ENCODE measurements around the gene WRAP73. TPM values are rescaled to one million over a fixed set of nuclear protein-coding genes. Genes with fewer than 3 reads are reported as not detected.

Gene WRAP73
- total RNA-seq, 1 donor from 2014 or later: 15.1 TPM

GRCh38 chr1:3681898-3682806 is 32.2 kb upstream of the WRAP73 start:
- FAIRE-seq: no peak
- no peak for DNase-seq (ENCODE audit: low spot score in 2 of 2)

GRCh38 chr1:3681231-3681897 is 31.5 kb upstream of the WRAP73 start:
- no peak for DNase-seq (ENCODE audit: low spot score in 2 of 2)
- FAIRE-seq: no peak

- DNase-seq (ENCODE audit: low spot score in 2 of 2) (no peak), FAIRE-seq (no peak)
These were observed 30.8 kb upstream of the WRAP73 start for GRCh38 chr1:3680488-3681230.

GRCh38 chr1:3679799-3680453 is 30.0 kb upstream of the WRAP73 start:
- no peak for DNase-seq (ENCODE audit: low spot score in 2 of 2)
- FAIRE-seq: no peak

GRCh38 chr1:3679098-3679555 is 29.2 kb upstream of the WRAP73 start:
- FAIRE-seq: no peak
- DNase-seq (ENCODE audit: low spot score in 2 of 2): no peak

GRCh38 chr1:3678361-3679097 is 28.6 kb upstream of the WRAP73 start:
- no peak for DNase-seq (ENCODE audit: low spot score in 2 of 2)
- no peak for FAIRE-seq

- FAIRE-seq (no peak), DNase-seq (ENCODE audit: low spot score in 2 of 2) (no peak)
These were observed 27.6 kb upstream of the WRAP73 start for GRCh38 chr1:3677484-3677883.

GRCh38 chr1:3676581-3677470 is 26.9 kb upstream of the WRAP73 start:
- FAIRE-seq (no peak), DNase-seq (ENCODE audit: low spot score in 2 of 2) (no peak)

GRCh38 chr1:3675436-3675835 is 25.5 kb upstream of the WRAP73 start:
- no peak for FAIRE-seq
- no peak for DNase-seq (ENCODE audit: low spot score in 2 of 2)

- DNase-seq (ENCODE audit: low spot score in 2 of 2) (no peak), FAIRE-seq (no peak)
These were observed 24.5 kb upstream of the WRAP73 start for GRCh38 chr1:3674100-3675094.

- no peak for FAIRE-seq
These were observed 23.6 kb upstream of the WRAP73 start for GRCh38 chr1:3673381-3674099.

GRCh38 chr1:3672971-3673361 is 23.1 kb upstream of the WRAP73 start:
- FAIRE-seq (no peak), DNase-seq (ENCODE audit: low spot score in 2 of 2) (no peak)

More at GRCh38 chr1:3673381-3674099, 23.6 kb upstream of the WRAP73 start:
- DNase-seq (ENCODE audit: low spot score in 2 of 2): no peak

- FAIRE-seq (no peak), DNase-seq (ENCODE audit: low spot score in 2 of 2) (no peak)
These were observed 22.5 kb upstream of the WRAP73 start for GRCh38 chr1:3672231-3672970.

GRCh38 chr1:3671371-3672180 is 21.7 kb upstream of the WRAP73 start:
- no peak for FAIRE-seq
- DNase-seq (ENCODE audit: low spot score in 2 of 2): no peak

GRCh38 chr1:3670823-3671265 is 20.9 kb upstream of the WRAP73 start:
- DNase-seq (ENCODE audit: low spot score in 2 of 2) (no peak), FAIRE-seq (no peak)

All from frontal cortex (tissue), 4 donors.